Stromal cell of bone marrow (primary cell): Measurements from ENCODE around the gene NT5C.
"Not testable (repeated sequence)": the region's sequence is repeated elsewhere in the genome, so short reads cannot be mapped to it uniquely, and the experiment has no call there.

Experiments
- DNase-seq: peaks from one replicate; pipeline ENCODE4 v3.0.0-alpha.2; 2012; ENCODE audit warnings: low read depth

The NT5C gene

GRCh38 chr17:75144816-75145512 is 13.4 kb upstream of the NT5C start:
- no peak for DNase-seq

- no peak for DNase-seq
Measured at GRCh38 chr17:75142236-75142971, 10.9 kb upstream of the NT5C start.

- no peak for DNase-seq
Measured at GRCh38 chr17:75138519-75138918, 7.0 kb upstream of the NT5C start.

GRCh38 chr17:75137762-75138161 is 6.2 kb upstream of the NT5C start:
- not testable (repeated sequence) for DNase-seq

GRCh38 chr17:75135946-75136345 is 4.4 kb upstream of the NT5C start:
- no peak for DNase-seq

GRCh38 chr17:75135452-75135851 is 3.9 kb upstream of the NT5C start:
- no peak for DNase-seq

GRCh38 chr17:75133607-75134347 is 2.2 kb upstream of the NT5C start:
- not testable (repeated sequence) for DNase-seq

GRCh38 chr17:75133001-75133400 is 1.5 kb upstream of the NT5C start:
- DNase-seq = no peak

- DNase-seq = not testable (repeated sequence)
Measured at GRCh38 chr17:75132018-75133000, 767 bp upstream of the NT5C start.

GRCh38 chr17:75130632-75131277 is 787 bp downstream of the NT5C start:
- no peak for DNase-seq

GRCh38 chr17:75130059-75130631 is 1.4 kb downstream of the NT5C start:
- DNase-seq = no peak

- DNase-seq = no peak
Measured at GRCh38 chr17:75129576-75129975, 2.0 kb downstream of the NT5C start.

- DNase-seq = no peak
Measured at GRCh38 chr17:75128694-75129505, 2.6 kb downstream of the NT5C start.

- DNase-seq = not testable (repeated sequence)
Measured at GRCh38 chr17:75127936-75128335, 3.6 kb downstream of the NT5C start.

GRCh38 chr17:75126954-75127353 is 4.6 kb downstream of the NT5C start:
- DNase-seq = no peak

- no peak for DNase-seq
Measured at GRCh38 chr17:75125984-75126383, 5.6 kb downstream of the NT5C start.

- no peak for DNase-seq
Measured at GRCh38 chr17:75124819-75125162, 6.8 kb downstream of the NT5C start.

GRCh38 chr17:75124041-75124818 is 7.3 kb downstream of the NT5C start:
- no peak for DNase-seq

GRCh38 chr17:75118307-75118706 is 13.2 kb downstream of the NT5C start:
- no peak for DNase-seq
